H54 (cell line): ENCODE results near the gene DMGDH.

ENCODE experiments used
- DNase-seq: peaks from one replicate; pipeline ENCODE4 v3.0.0; 2011; ENCODE audit warnings: low spot score, mixed read lengths; ENCODE audit not compliant: insufficient read length
- FAIRE-seq: peaks from 3 replicates; lab custom pipeline; 2011; peaks lifted over from hg19 to GRCh38; lab: Jason Lieb, UNC
- POLR2A ChIP-seq: IDR thresholded peaks from 2 replicates; pipeline ENCODE4 v1.6.1; 2011; ENCODE audit warnings: low read depth, mild to moderate bottlenecking, low read length

The DMGDH gene

DNA sequence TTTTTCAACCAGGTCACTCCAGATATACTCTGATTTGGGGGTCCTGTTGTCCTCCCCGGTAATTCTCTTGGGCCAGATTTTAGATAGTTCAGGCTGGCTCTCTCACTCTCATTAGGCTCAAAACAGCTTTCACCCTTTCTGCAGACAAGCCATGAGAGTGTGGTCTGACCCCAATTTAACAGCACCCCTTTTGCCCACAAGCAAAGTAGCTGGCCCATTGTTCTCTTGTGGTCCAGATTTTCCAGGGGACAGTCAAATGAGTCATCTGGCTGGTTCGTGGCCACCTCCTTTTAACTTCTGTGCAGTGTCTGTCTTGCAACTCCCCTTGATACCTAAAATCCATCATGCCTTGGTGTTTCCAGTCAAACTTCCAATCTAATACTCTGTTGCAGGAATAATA is 16.6 kb upstream of the DMGDH start:
- FAIRE-seq (no peak), DNase-seq (no peak)
- no peak for TF ChIP-seq POLR2A

DNA sequence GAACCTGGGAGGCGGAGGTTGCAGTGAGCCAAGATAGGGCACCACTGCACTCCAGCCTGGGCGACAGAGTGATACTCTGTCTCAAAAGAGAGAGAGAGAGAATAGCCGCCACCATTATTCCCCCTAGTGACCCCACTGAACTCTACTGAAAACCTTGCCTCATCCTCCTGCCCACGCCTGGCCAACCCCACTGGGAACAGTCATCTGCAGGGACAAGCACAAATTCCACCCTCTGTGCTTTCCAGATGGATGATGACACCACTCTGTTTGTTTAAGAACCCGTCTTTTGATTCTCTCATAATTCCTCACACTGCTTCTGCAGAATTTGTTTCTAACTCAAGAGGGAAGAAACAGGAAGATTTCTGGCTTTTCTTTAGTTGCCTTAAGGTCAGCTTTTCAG is 12.3 kb upstream of the DMGDH start:
- FAIRE-seq (no peak), DNase-seq (no peak)
- no peak for TF ChIP-seq POLR2A

DNA sequence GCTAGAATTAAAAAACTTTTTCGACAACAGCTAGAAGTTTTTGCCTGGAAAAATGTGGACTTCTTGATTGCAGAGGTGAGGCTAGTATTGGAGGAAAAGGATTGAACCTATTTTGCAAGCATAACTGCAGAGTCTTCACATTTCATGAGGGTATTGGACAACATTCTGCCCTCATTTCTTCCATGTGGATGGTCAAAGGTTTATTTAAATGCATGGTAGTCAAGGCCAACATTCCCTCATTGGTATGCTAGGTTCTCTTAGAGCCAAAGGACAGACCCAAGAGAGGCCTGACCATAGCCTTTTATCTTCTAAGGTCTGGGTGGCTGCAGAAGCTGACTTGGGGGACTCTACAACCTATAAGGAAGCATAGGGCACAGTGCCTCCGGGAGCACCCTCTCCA is 11.3 kb upstream of the DMGDH start:
- FAIRE-seq = no peak
- no peak for DNase-seq
- no peak for TF ChIP-seq POLR2A

DNA sequence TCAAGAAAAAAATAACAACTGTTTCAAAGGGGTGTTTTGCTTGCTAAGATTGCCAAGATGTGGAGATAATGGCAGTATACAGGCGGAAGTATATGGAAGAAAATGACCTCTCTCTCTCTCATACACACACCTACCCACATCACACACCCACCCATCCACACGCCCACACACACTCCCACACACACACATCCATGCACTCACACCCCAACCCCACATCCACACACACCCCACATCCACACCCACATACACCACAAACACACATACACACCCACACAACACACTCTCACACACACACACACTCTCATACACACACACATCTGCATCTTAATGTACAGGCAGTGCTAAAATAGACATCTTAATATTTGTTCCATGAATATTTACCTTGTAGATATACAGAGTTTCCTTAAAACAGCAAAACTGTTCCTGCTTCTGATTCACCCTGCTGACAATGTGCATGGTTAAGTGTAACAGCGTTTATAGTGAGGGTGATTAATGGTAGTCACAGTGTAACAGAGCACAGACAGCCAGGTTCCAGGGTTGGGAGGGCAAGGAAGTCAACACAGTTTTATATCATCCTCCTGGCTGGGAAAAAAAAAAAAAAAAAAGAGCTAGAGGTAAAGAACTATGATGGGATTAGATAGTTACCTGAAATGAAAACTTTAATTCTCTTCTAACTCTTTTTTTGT is 8.3 kb upstream of the DMGDH start:
- no peak for TF ChIP-seq POLR2A
- no peak for DNase-seq
- no peak for FAIRE-seq

DNA sequence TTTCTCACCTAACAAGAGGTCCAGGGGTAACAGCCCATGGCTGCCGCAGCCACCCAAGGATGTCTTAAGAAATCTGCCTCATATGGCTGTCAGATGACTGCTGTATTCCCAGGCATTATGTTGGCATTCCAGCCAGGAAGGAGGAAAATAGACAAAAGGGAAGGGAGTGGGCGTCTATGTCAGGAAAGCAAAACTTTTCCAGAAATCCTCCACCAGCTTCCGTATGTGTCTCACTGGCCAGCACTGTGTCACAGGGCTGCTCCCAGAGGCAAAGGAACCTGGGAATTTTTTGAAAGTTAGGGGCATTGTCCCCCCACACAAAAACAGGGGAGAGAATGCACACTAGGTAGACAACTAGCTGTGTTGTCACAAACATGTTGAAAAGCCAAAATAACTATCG is 7.3 kb upstream of the DMGDH start:
- no peak for FAIRE-seq
- no peak for DNase-seq
- no peak for TF ChIP-seq POLR2A

DNA sequence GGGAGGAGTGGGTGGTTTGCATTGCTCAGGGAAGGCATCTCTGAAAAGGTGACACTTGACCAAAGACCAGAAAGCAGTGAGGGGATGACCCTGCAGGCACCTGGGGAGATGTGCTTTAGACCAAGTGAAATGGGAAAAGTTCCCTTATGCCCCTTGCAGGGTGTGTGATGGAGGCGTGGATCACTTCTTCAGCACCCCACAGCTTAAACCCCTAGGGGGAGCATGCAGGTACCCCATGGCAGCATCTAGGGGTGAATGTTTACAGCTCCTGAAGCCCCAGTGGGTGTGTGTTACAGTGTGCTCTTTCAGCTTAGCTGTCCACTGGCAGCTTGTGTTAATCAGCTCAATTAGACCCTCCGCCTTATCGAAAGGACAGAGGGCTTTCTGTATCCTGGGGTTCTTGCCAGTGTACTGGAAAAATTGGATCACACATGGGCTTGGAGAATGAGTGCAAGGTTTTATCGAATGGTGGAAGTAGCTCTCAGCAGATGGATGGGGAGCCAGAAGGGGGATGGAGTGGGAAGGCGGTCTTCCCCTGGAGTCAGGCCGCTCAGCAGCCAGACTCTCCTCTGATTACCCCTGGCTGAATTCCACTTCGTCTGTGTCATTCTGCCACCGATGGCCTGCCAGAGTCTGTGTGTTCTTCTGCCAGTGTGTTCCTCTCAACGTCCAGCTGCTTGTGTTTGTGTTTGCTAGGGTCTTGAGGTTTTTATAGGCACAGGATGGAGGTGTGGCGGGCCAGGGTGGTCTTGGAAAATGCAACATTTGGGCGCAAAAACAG is 6.4 kb upstream of the DMGDH start:
- DNase-seq (no peak), FAIRE-seq (no peak)
- no peak for TF ChIP-seq POLR2A

DNA sequence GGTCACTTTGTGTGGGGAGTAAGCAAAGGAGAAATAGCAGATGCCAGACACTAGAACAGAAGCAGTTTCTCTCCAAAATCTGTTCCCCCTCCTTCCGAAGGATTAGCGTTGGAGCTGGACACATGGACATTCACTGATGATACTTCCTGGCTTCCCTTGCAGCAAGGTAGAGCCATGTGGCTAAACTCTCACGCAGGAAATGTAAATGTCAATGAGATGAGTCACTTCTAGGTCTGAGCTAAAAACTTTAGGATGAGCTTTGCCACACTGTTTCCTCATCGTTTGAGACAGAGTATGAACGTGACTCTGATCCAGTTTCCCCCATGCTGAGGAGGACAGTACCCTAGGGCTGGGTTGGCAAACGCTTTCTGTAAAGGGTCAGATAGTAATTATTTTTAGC is 5.2 kb upstream of the DMGDH start:
- DNase-seq (peak; percentile 27), FAIRE-seq (no peak)
- no peak for TF ChIP-seq POLR2A

DNA sequence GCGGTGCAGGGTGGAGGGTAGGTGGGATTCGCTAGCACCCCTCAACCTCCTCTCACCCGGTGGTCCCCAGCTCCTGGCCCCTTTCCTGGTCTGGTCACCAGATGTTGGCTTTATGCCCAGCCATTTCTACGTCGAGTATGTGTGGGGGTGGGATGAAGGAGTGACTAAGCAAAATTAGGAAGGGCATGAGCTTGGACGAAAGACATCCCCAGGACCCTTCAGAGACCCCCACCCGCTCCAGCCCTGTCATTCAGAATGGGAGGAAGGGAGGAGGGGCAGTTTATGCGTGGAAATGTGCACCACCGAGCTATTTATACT is 835 bp upstream of the DMGDH start:
- no peak for FAIRE-seq
- TF ChIP-seq POLR2A = no peak
- no peak for DNase-seq

DNA sequence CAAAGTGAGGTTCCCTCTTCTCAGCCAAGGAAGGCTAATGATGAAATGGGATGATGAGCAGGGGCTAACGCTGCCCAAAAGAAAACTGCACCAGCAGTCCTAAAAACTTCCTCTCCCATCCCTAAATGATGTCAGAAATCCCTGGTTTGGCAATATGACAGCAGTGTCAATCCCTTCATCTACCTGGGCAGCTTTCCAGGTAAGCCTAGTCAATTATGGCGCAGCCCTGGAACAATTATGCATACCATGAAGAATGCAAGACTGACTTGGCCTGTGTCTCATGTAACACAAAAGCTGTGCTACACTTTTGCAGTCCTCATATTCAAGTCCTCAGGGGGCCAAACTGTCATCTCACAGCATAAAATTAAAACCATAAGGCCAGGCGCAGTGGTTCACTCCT is 7.0 kb downstream of the DMGDH start:
- DNase-seq (no peak), FAIRE-seq (no peak)
- TF ChIP-seq POLR2A = no peak

DNA sequence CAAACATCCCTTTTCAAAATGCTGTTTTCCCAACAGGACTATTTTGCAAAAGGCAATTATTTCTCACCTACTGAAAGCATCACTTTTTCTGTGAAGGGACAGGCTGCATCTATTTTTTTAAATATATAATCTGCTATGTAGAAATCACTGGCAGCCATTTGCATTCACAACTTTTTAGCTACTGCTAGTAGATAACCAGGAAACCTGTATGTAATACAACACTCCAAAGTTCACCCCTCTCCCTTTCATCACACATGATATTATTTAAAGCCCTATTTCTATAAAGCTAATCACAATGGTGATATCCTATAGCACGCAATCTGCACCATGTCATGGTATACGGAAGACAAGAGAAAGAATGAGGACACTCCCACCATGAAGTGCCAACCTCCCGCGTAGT is 9.8 kb downstream of the DMGDH start:
- no peak for TF ChIP-seq POLR2A
- FAIRE-seq (no peak), DNase-seq (no peak)

DNA sequence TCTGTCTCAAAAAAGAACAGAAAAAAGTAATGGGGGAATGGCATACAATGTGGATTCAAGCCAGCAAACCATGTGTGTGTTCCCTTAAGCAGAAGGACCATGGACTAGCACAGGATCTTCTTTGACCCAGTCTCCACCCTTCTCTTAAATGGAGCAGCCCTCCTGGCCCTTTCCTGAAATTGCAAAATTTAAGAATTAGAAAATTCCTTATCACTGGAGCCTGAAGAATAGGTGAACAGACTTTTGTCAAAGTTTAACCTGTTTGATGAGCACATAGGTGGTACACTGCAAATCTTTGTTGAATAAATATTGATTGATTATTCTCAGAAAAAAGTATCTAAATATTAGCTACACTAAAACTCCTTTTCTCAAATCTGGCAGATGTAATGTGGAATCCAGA is 12.6 kb downstream of the DMGDH start:
- DNase-seq (no peak), FAIRE-seq (no peak)
- TF ChIP-seq POLR2A = no peak

DNA sequence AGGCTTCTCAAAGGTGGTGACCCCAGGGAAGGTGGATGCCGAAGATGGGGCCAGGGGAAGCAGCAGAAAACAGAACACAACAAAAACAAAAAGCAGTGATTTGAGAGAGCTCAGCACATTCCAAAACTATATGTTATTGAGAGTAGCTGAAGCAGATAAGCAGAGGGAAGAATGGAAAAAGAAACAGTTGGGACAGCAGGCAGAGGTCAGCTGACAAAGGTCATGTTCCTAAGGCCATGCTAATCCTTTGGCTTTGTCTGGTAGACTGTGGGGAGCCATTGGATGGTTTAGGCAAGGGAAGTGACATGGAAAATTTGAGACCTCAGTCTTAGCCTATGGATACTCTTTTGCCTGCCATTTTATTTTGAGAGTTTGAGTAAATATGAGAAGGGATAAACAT is 14.5 kb downstream of the DMGDH start:
- no peak for TF ChIP-seq POLR2A
- FAIRE-seq = no peak
- DNase-seq = no peak

DNA sequence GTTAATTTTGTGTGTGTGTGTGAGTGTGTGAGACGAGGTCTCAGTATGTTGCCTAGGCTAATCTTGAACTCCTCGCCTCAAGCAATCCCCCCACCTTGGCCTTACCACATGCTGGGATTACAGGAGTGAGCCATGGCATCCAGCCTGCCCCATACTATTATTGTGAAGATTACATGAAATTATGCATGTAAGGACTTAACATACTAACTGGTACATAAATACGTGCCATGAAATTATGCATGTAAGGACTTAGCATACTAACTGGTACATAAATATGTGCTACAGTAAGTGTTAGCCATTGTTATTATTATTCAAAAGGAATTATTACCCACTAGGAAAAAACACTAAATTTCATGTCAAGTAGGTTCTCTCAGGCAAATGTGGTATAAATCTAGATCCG is 16.2 kb downstream of the DMGDH start:
- FAIRE-seq (no peak), DNase-seq (no peak)
- TF ChIP-seq POLR2A = no peak

DNA sequence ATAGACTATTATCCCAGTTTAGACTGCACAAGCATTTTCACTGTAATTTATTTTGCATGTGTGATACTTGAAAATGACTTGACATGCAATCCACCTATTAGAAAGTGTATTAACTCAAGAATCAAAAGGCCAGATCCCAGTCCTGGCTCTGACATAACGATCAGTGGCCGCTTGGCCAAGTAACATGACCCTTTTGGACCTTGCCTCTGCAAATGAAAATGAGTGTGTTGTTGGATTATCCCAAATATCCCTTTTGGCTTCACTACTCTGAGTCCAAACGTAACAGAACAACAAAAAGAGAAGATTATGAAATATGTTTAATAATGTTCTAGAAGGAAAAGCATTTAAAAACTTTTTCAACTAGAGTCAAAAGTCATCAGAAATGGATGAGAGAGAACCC is 19.0 kb downstream of the DMGDH start:
- FAIRE-seq (no peak), DNase-seq (no peak)
- TF ChIP-seq POLR2A = no peak

DNA sequence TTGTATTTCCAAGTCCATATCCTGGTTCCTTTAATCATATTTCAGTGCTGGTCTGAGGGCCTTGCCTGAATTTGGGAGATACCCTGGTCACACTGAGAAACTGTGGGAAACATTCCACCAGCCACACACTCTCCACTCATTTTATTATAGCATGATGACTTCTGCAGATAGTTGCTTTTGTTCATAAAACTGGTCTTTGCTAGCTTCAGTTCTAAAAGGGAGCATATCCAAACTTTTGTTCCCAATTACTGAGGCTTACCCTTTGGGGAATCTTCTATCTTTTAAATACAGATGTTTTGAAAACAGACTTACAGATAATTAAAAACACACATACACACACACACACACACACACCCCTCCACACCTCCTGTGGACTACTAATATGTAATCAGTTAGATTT is 21.0 kb downstream of the DMGDH start:
- DNase-seq (no peak), FAIRE-seq (no peak)
- TF ChIP-seq POLR2A = no peak
